ENCODE results near the gene GSAP. TPM values are rescaled to one million over a fixed set of nuclear protein-coding genes. Genes with fewer than 3 reads are reported as not detected.

GSAP gene
- total RNA-seq, 1 donor from 2014 or later, result 2.6 TPM

DNA sequence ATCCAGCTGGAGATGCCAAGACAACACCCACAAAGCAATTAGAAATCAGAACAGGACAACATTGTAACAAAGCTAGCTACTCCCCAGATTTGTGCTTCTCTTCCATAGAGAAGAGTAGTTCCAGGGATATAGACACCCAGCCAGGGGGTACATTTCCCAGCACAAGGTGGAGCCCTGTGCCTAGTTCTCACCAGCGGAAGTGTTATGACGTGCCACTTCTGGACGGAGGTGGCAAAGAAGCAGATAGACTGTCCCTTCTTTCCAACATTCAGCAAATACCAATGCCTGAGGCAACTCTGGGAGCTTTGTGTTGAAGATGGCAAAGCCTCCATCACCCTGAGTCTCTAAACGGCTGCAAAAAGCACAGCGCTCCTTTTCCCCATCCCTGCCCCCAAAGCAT is 23.4 kb upstream of the GSAP start:
- peak; percentile 15 for DNase-seq (ENCODE audit: low read depth, low spot score)

DNA sequence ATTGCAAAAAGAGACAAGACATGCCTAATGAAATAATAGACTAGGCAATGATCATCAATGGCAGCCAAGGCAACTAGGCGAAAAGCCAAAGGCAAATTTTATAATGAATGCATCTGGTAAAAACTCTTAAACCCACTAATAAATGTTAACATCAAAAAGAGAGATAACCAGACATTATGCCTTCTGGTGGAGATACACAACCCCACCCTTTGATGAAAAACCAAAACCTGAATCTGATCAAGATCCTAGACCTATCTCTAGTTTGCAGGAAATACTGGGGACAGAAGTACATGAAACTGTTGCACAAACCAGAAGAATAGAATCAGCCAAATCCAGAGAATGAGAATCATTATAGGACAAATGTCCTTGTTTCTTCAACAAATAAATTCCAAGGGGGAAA is 22.0 kb upstream of the GSAP start:
- no peak for DNase-seq (ENCODE audit: low read depth, low spot score)

DNA sequence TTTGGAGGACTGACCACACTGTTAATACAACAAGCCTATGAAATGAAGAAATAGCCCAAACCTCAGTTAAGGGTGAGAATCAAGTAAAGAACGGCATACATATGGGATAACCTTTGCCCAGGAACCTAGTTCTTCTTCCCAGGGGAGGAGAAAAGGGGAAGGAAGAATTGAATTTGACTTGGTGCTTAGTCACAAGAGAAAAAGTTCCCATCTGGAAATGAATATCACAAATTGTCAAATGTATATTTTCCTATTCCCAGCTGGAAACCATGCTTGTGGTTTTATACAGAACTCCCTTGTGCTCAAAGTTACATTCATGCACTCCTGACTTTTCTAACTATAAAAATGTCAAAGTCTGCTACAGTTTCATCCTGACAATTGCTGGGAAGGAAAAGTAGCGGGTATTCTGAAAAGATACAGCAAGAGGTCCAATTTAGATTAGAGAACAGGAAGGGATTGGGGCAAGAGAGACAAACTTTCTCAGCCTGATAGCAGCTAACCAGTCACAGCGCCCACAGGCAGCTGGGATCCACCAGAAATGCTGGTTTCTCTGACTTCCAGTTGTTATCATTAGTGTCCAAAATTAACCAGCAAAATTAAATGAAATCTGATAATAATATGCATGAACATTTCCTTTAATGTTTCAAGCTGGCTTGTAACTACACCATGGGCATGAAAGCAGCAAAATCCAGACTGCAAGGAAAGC is 18.6 kb upstream of the GSAP start:
- DNase-seq (ENCODE audit: low read depth, low spot score), result no peak

DNA sequence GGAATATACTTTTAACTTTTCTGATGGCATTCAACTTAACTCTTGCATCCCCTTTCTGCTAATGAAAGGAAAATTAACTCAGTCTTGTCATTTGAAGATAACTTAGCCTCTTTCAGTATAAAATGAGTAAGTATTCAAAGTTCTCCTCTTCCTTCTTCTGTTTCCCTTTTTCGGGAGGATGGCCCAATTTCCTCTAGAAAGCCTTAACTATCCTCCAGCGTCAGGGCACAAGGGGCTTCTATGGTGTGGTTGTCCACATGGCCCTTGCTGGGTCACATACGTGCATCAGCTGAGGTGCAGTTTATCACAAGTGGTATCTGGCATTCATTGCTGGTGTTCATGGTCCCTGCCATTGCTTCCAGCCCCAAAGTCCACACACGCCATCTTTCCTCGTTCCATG is 17.8 kb upstream of the GSAP start:
- DNase-seq (ENCODE audit: low read depth, low spot score), result no peak

DNA sequence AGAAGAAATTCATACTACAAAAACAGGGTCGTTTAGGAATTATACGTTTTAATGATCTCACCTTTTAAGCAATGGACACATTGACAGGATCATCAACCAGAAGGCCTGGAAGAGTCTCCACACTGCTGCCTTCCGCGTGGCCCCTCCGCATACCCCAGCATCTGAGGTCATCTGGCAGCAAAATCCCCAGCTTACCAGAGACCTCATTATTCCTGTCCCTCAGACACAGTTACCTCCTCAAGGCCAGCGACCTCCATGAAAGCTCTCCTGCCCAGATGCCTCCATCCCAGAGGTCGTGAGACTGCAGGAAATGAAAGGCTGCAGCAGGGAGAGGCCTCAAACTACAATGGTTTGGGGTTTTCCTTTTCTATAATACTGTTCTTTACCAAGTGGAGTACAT is 14.8 kb upstream of the GSAP start:
- no peak for DNase-seq (ENCODE audit: low read depth, low spot score)

DNA sequence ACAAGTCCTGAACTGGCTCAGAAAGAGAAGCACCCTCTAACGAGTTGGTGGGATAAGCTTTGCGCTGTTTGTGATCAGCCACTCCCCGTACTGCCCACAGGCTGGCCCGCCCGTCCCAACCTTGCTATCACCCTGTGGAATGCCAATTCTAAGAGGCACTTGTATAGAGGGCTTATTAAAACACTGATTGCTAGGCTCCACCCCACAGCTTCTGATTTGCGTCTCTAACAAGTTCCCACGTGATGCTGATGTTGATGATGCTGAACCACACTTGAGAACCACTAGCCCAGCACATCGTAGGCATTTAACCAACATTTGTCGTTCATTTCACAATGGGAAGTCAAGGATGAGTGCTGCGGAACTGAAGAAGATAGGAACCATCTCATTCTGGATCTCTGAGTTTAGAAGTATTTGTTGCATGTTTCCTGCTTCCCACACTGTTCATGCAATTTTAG is 12.7 kb upstream of the GSAP start:
- no peak for DNase-seq (ENCODE audit: low read depth, low spot score)

DNA sequence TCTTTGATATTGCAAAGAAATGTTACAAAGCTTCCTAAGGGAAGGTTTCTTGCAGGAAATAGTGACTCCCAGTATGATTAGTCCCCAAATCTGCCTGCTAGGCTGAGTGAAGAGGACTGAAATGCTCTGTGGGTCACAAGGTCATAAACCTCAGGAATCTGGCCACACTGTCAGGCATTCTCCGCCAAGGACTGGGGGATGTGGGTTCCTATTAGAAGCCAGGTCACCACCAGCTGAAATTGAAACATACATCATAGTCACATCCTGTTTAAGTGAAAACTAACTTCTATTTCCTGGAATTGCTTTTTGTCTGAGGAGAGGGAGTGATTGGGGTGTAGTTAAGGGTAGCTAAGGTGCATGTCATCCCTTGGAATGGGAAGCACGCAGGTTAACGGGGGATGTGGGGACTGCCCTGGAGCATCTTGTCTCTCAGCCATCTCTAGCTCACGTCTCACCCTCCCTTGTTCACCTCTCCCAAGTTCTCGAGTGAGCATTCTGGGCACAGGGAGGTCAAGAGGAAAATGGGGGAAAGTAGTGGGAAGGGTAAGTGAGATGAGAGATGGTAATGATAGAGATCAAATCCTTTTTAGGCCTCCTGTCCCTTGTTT is 12.0 kb upstream of the GSAP start:
- peak; percentile 11 for DNase-seq (ENCODE audit: low read depth, low spot score)

DNA sequence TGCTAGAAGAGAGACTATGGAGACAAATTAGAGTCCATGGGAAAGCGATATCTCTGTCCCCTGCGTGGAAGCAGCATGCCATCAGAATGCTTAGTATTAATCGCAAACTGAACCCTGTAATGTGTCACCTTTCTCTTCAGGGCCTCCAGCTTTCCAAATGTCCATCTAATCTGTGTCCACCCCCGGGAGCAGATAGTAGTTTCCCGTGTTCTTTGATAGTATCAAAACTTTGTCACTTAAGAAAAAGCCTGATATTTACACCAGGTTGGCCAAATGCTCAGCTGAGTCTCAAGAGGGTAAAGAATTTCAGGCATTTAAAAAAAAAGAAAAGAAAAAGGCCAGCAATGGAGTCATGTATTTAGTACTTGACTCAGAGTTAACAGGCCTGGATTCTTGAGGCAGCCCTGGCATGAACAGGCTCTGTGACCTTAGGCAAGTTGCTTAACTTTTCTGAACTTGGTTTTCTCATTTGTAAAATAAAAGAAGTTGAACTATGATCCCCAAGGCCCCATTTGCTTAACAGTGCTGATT is 10.4 kb upstream of the GSAP start:
- no peak for DNase-seq (ENCODE audit: low read depth, low spot score)

DNA sequence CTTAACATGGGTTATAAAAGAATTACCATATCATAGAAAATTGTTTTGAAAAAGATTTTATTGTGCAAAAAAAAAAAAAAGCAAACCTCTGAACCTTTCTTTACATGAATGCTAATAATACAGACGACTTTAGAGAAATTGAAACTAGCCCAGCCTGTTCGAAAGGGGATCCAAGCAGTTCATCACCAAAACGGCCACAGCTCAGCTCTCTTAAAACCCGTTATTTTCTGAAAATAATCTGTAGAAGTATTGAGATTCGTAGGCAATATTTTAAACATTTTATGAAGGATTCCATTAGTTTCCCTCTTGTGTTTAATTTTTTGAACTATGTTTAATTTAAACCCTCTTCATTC is 9.9 kb upstream of the GSAP start:
- DNase-seq (ENCODE audit: low read depth, low spot score), result no peak

DNA sequence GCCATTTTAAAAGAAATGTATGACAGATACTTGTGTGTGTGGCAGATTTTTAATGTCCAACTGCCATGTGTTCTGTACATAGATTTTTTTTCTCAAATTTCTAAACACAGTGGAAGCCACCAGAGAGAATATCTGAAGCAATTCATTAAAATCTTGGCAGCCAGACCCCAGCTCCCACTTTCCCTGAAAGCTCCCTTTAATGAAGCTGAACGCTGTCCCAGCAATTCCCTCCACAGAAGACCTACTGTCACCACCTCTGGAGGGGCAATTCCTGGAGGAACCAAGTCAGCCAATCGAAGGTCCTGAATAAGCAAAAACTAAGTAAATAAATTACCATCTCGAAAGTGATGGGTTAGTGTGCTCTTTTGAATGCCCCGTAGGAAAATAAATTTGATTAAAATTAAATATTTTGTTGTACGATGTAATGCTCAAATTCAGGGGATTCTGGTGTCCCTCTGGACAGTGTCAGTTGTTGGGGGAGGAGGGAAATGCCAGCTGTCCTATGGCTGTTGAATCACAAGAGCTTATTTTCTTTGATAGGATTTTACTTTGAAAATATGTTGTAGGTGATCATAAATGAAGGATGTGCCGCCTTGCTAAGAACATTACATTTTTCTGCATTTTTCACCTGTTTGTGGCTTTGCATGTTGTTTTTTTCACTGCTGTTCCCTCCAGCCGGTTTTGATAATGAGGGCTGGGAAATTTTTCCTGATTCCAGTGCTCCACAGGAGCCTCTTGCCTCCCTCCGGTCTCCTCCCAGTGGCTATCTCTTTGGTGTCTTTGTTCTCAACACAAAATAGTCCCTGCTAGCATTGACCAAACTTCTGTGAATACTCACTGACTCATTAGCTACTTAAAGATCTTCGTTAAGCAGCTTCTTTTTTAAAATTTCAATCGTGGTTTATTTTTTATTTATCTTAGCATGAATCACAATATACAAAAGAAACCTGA is 9.2 kb upstream of the GSAP start:
- no peak for DNase-seq (ENCODE audit: low read depth, low spot score)

DNA sequence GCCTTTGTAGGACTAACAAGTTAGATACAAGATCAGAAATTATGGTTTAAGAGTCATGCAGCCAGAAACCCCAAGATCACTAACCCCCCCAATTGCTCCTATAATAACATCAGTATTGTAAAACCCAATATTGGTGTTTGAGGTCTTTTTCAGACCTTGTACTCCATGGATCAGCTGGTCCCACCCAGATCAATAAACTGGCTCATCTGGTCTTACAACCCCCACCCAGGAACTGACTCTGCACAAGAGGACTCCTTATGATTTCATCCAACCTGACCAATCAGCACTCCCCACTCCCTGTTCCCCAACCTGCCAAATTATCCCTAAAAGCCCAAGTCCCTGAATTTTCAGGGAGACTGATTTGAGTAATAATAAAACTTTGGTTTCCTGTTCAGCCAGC is 6.4 kb upstream of the GSAP start:
- DNase-seq (ENCODE audit: low read depth, low spot score), result no peak

DNA sequence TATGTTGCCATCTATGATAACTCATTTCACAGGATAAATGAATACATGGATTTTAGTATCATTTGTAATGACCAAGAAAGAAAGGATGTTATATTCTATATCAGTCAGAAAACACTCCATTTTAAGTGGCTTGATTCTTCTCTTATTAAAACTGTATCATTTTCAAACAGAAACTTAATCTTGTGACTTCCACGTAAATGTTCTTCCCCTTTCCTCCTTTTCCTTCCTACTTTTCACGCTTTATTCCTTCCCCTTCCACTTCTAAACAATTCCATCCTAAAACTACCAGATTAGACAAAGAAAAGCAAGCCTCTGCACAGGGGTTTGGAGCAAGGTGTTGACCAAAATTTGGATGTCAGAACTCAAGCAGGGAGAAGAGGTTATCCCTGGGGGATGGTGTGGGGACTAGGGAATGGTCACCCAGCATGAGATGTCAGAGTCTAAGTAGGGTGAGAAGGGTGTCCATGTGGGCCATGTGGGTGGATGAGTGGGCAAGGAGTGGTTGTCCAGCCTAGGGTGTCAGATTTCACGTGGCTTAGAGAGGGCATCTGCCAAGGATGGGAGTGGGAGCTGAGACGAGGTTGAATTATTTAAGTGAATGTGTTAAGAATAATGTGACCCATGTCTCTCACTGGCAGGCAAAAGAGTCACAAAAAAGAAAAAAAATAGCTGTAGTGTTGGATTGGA is 5.0 kb upstream of the GSAP start:
- DNase-seq (ENCODE audit: low read depth, low spot score), result no peak

DNA sequence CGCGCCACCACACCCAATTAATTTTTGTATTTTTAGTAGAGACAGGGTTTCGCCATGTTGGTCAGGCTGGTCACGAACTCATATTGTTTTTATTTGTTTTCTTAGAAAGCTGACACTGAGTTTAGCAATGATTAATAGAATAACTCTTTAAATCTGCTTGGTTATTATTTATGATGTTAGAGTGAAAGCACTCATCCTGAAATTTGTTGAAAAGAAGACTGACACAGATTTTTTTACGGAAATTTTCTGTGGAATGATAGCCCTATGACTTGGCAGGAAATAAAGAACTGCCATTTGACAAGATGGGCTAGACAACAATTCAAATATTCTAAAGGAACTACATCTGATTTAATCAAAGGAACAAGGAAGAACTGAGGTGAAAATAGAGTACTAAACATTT is 4.3 kb upstream of the GSAP start:
- DNase-seq (ENCODE audit: low read depth, low spot score), result no peak

DNA sequence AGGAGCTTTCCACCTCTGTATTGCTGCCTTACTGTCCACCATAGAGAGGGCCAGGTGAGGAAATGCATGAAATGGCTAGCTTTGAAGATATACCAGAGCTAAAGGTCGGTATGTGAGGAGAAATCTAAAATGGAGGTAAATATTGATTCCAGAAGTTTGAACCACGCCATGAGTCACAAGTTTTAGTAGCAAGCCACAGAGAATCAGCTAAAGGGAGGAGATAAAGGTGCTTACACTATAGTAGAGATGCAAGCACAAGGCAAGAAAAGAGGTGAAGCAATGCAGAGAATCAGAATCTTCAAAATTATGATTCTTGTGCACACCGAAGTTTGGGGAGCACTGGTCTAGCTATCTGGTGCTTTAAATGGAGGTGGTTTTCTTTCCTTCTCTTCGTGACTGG is 3.0 kb upstream of the GSAP start:
- no peak for DNase-seq (ENCODE audit: low read depth, low spot score)

DNA sequence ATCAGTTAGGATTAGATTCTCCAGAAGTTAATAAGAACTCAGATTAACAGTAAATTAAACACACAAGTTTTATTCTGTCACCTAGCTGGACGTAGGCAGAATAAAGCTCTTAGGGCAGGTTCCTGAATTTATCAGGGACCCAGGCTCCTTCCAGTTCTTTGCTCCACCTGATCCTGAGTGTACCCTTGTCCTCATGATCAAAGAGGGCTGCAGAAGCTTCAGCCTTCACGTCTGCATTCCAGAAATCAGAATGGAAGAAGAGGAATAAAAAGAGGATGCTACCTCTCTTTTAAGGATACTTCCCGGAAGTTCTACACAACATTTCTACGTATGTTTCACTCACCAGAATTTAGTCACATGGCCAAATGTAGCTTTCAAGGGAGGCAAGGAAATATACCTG is 1.7 kb upstream of the GSAP start:
- DNase-seq (ENCODE audit: low read depth, low spot score), result no peak

DNA sequence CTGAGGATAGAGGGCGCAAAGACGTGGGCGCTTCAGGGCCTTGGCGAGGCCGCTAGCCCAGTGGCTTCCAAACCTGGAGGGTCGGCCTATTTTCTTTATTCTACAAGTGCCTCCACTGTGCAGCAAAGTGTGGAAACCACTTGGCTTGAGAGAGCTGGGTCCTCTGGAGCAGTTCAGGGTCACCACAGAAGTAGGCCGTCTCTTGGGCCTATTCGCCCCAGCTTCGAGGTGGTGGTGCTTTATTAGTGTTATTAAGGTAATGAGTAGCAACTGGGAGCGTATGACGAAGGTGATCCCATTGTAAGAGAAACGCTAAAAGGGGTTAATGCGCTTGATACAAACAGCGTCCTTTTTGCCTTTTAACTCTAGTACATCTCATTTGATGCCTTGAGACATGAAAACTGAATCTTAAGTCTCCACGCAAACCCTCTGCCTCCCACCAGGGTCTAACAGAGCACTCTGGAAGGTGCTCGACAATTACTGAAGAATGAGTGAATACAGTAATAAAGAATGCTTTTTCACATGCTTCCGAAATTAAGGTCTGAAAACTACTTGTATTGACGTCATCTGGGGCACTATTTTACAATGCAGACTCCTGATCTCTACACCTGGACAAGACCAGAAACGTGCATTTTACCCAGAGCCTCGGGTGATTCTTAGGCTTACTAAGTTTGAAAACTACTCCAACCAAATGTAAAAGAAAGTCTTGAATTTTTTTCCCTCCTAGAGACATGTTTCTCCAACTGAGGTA is 647 bp upstream of the GSAP start:
- DNase-seq (ENCODE audit: low read depth, low spot score), result no peak

DNA sequence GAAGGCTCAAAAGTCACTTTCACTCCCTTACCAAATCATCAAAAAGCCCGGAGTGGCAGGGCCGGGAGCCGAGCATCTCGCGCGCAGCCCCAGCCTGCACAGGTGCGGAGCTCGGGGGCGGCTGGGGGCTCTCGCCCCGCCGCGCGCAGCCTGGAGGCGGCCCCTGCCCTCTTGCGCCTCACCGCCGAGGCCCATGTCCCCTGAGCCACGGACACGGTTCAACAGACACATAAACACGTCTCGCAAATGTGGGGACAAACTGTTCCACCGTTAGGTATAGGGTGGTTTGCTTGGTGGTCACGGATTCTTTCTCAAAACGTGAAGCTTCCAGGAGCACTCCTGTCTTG is 700 bp downstream of the GSAP start:
- DNase-seq (ENCODE audit: low read depth, low spot score), result no peak

DNA sequence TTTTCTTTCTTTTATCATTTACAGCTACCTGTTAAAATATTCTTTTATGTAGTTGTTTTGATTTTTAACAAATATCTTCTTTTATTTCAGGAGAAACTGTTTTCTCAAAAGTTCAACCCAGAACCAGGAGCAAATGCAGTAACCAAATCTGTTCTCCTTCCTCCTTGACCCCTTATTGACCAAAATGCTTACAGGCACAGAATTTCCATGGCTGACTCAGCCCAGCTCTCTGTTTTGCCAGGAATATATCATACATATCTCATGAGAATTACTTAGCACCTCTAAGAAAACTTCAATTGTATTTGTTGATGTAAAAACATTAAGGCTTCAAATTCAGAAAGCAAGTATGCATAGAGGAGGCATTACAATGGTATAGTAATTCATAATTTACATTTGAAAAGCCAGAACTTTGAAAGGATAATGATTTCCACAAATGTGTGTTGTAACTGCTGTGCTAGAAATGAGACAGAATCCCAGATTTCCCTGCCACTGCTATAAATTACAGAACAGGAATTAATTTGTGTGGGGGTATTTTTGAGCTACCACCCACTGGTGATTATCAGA is 2.2 kb downstream of the GSAP start:
- no peak for DNase-seq (ENCODE audit: low read depth, low spot score)

DNA sequence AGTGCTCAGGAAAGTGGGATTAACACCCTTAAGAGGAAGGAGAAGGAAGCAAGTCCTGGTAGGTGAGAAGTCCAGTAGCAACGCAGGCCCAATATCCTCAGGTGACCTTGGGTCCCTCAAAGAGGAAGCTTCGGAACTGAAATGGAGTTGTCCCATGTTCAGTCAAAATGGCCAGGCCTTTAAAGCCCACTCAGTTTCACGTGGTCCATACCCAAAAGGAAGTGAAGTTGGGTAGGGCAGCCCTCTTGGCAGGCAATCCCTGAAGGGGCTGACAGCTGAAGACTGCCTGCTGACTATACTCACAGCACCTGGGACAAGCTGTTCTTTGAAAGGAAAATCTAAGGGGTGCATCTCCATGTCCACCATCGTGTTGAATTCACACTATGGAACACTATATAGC is 3.0 kb downstream of the GSAP start:
- no peak for DNase-seq (ENCODE audit: low read depth, low spot score)

DNA sequence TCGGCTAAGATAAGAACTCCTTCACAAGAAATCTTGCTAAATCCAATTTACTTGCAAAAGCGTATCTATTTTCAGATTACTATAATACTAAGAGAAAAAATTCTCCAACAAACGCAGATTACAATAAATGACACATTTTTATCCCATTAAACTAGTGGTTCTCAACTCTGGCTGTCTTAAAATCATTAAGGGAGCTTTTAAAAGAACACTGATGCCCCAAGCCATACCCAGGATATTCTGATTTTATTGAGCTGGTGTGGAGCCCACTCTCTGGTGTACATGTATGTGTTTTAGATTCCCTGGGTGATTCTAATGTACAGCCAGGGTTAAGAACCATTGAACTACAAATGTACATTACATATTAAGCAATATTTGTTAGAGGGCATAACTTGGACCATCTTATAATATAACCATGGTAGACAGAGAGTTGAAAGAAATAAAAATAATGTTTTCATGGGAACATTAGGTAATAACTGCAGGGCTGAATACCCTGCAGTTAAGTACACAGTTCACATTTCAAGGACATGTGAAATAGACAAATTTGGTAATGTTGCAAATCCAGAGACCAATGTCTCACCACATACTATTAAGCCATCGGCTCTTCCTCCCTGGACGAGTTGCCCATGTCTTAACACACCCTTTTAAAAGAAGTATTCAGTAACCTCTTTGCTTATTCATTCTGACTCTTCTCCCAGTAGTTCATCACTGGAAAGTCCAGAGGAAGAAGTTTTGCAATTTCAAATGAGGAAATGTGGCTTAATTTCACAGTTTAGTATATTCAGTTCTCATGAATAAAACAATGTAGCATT is 6.2 kb downstream of the GSAP start:
- no peak for DNase-seq (ENCODE audit: low read depth, low spot score)
